Measurements from ENCODE around the gene ADM5. TPM values are rescaled to one million over a fixed set of nuclear protein-coding genes. Genes with fewer than 3 reads are reported as not detected.

The ADM5 gene
- total and polyA plus RNA-seq, 10 of the 15 experiments (the other 5 are each of a cell fraction or from before 2014, with no cell fraction given) = 0.05 to 6.0 (median 1.2) TPM; not detected in 1

DNA sequence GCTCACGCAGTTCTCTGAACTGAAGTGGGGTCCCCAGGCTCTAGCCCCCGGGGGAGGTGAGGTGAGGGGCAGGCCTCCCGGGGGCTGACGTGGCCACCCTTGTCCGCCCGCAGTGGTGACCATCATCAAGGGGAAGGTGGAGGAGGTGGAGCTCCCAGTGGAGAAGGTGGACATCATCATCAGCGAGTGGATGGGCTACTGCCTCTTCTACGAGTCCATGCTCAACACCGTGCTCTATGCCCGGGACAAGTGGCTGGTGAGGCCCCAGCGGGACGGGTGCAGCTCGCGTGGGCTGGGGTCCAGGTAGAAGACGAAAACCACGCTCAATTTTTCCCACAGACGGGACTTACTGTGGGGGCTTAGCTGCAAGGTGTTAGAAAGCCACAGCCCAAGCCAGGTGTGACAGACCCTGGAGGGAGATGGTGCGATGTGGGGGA lies 5.6 kb upstream of the ADM5 start:
- Histone ChIP-seq H4K20me1 (ENCODE audit: control insufficient read depth, insufficient read depth) (peaks cover 16% of the 10 kb centered on the region), H3K4me2 (ENCODE audit: control insufficient read depth, insufficient read depth) (no peak overlapping the region), H3K9me3 (replicated peaks; ENCODE audit: control insufficient read depth, insufficient read depth, low read length) (no peaks in the 10 kb centered on the region), H3K4me1 (ENCODE audit: control insufficient read depth, insufficient read depth, low read length) (peaks cover 12% of the 10 kb centered on the region), H3K27me3 (replicated peaks in 1 of 2; ENCODE audit: control insufficient read depth in 2 of 2, insufficient read depth in 2 of 2, low read length in 1 of 2) (no peaks in the 10 kb centered on the region), H2AFZ (ENCODE audit: control insufficient read depth, low read depth, low read length) (no peak overlapping the region), H3K9ac (ENCODE audit: control insufficient read depth, insufficient read depth, low read length) (no peak overlapping the region), H3K36me3 (ENCODE audit: control insufficient read depth in 2 of 2, insufficient read depth in 2 of 2, low read length in 1 of 2) (peaks cover 24 to 44% of the 10 kb centered on the region in 2 experiments), H3K27ac (ENCODE audit: control insufficient read depth, insufficient read depth) (no peak overlapping the region), H3K79me2 (ENCODE audit: control insufficient read depth, insufficient read depth, low read length) (peaks cover 31% of the 10 kb centered on the region), H3K4me3 (no peak overlapping the region)
- intact Hi-C loops (cut with micrococcal nuclease; ENCODE audit: unreplicated experiment) (no loop called here), in situ Hi-C loops (cut with MboI) (no loop called here)
- ChIA-PET SMC1A (ENCODE audit: uncharacterized antibody, unreplicated experiment) (no interaction called here), POLR2A (no interaction called here), RAD21 (ENCODE audit: unreplicated experiment) (no interaction called here), CTCF (interaction anchor here (0.5 to 2.0 kb wide), 7 partner anchors 9 to 309 kb away, joined by 3 to 6 read pairs (median 3); partner anchors contain the start of gene RRAS)
- ATAC-seq (no peak), FAIRE-seq (no peak), DNase-seq (ENCODE audit: low read depth, low spot score) (no peak)
- BruUV-seq (replicated peaks) = no TSS peak
- 92% methylated on average over 18 of the region's 18 CpGs for WGBS (ENCODE audit: insufficient coverage, insufficient replicate concordance, low lambda C conversion rate, missing lambda C conversion rate)
- TF ChIP-seq PAX5 (IDR thresholded peaks at IDR 0.05; ENCODE audit: borderline replicate concordance, low read depth, low read length) = no peak
- TF ChIP-seq, protein P1, sequence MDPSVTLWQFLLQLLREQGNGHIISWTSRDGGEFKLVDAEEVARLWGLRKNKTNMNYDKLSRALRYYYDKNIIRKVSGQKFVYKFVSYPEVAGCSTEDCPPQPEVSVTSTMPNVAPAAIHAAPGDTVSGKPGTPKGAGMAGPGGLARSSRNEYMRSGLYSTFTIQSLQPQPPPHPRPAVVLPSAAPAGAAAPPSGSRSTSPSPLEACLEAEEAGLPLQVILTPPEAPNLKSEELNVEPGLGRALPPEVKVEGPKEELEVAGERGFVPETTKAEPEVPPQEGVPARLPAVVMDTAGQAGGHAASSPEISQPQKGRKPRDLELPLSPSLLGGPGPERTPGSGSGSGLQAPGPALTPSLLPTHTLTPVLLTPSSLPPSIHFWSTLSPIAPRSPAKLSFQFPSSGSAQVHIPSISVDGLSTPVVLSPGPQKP (IDR thresholded peaks at IDR 0.05; ENCODE audit: low read depth, low read length) = no peak
- no peak for TF ChIP-seq HDGF (IDR thresholded peaks at IDR 0.05)
- TF ChIP-seq MEF2A (IDR thresholded peaks at IDR 0.05; ENCODE audit: insufficient read depth, low read depth, low read length) = no peak
- TF ChIP-seq, protein P2, sequence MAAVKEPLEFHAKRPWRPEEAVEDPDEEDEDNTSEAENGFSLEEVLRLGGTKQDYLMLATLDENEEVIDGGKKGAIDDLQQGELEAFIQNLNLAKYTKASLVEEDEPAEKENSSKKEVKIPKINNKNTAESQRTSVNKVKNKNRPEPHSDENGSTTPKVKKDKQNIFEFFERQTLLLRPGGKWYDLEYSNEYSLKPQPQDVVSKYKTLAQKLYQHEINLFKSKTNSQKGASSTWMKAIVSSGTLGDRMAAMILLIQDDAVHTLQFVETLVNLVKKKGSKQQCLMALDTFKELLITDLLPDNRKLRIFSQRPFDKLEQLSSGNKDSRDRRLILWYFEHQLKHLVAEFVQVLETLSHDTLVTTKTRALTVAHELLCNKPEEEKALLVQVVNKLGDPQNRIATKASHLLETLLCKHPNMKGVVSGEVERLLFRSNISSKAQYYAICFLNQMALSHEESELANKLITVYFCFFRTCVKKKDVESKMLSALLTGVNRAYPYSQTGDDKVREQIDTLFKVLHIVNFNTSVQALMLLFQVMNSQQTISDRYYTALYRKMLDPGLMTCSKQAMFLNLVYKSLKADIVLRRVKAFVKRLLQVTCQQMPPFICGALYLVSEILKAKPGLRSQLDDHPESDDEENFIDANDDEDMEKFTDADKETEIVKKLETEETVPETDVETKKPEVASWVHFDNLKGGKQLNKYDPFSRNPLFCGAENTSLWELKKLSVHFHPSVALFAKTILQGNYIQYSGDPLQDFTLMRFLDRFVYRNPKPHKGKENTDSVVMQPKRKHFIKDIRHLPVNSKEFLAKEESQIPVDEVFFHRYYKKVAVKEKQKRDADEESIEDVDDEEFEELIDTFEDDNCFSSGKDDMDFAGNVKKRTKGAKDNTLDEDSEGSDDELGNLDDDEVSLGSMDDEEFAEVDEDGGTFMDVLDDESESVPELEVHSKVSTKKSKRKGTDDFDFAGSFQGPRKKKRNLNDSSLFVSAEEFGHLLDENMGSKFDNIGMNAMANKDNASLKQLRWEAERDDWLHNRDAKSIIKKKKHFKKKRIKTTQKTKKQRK (IDR thresholded peaks at IDR 0.05; ENCODE audit: low read depth, low read length) = no peak
- no peak for TF ChIP-seq GABPA (IDR thresholded peaks at IDR 0.05; ENCODE audit: low read depth)
- TF ChIP-seq, protein P3, sequence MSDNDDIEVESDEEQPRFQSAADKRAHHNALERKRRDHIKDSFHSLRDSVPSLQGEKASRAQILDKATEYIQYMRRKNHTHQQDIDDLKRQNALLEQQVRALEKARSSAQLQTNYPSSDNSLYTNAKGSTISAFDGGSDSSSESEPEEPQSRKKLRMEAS (IDR thresholded peaks at IDR 0.05; ENCODE audit: low read depth, low read length) = no peak
- TF ChIP-seq, protein P4, sequence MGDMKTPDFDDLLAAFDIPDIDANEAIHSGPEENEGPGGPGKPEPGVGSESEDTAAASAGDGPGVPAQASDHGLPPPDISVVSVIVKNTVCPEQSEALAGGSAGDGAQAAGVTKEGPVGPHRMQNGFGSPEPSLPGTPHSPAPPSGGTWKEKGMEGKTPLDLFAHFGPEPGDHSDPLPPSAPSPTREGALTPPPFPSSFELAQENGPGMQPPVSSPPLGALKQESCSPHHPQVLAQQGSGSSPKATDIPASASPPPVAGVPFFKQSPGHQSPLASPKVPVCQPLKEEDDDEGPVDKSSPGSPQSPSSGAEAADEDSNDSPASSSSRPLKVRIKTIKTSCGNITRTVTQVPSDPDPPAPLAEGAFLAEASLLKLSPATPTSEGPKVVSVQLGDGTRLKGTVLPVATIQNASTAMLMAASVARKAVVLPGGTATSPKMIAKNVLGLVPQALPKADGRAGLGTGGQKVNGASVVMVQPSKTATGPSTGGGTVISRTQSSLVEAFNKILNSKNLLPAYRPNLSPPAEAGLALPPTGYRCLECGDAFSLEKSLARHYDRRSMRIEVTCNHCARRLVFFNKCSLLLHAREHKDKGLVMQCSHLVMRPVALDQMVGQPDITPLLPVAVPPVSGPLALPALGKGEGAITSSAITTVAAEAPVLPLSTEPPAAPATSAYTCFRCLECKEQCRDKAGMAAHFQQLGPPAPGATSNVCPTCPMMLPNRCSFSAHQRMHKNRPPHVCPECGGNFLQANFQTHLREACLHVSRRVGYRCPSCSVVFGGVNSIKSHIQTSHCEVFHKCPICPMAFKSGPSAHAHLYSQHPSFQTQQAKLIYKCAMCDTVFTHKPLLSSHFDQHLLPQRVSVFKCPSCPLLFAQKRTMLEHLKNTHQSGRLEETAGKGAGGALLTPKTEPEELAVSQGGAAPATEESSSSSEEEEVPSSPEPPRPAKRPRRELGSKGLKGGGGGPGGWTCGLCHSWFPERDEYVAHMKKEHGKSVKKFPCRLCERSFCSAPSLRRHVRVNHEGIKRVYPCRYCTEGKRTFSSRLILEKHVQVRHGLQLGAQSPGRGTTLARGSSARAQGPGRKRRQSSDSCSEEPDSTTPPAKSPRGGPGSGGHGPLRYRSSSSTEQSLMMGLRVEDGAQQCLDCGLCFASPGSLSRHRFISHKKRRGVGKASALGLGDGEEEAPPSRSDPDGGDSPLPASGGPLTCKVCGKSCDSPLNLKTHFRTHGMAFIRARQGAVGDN (IDR thresholded peaks at IDR 0.05) = no peak
- TF ChIP-seq, protein P5, sequence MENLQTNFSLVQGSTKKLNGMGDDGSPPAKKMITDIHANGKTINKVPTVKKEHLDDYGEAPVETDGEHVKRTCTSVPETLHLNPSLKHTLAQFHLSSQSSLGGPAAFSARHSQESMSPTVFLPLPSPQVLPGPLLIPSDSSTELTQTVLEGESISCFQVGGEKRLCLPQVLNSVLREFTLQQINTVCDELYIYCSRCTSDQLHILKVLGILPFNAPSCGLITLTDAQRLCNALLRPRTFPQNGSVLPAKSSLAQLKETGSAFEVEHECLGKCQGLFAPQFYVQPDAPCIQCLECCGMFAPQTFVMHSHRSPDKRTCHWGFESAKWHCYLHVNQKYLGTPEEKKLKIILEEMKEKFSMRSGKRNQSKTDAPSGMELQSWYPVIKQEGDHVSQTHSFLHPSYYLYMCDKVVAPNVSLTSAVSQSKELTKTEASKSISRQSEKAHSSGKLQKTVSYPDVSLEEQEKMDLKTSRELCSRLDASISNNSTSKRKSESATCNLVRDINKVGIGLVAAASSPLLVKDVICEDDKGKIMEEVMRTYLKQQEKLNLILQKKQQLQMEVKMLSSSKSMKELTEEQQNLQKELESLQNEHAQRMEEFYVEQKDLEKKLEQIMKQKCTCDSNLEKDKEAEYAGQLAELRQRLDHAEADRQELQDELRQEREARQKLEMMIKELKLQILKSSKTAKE (IDR thresholded peaks at IDR 0.05; ENCODE audit: low read depth, poor library complexity, severe bottlenecking) = no peak
- TF ChIP-seq NFXL1 (IDR thresholded peaks at IDR 0.05; ENCODE audit: borderline replicate concordance) = no peak
- no peak for TF ChIP-seq RFX5 (IDR thresholded peaks at IDR 0.05; ENCODE audit: low read depth, low read length)
- no peak for TF ChIP-seq CHD4 (IDR thresholded peaks at IDR 0.05)
